Suppressor macrophage treated with lipopolysaccharide for 4 hours (primary cell): ENCODE measurements around the gene ARG2.
A peak's percentile ranks its signal among the peaks of the same experiment; 100 is the strongest.

Experiments used
- DNase-seq: peaks from one replicate; pipeline ENCODE4 v3.0.0-alpha.2; 2020

ARG2 gene

DNA sequence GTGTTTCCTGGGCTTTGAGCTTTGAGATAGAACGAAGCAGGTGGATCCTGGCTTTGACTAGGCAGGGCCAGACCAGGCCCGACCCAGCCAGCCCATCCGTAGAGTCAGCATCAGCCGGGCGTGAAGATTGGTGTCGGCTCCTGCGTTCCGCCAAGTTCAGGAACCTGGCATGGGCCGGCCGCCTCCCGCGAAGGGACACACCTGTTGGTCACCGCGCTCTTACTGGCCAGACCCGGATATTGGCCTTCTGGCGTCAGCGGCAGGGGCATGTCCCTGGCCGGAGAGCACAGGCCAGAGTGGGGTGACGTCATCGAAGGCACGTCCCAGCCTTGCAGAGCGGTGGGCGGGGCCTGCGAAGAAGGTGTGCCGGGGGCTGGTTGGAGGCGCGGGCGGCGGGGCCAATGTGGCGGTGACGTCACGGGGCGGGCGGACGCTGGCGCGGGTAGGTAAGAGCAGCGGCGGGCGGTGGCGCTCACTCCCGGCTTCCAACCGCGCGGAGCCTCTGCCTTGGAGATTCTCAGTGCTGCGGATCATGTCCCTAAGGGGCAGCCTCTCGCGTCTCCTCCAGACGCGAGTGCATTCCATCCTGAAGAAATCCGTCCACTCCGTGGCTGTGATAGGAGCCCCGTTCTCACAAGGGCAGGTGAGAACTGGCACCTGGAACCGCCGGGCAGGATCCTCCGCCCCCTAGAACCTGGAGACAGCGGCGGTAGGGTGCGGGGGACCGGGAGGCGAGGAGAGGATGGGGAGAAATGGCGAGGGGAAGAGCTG lies at the start of gene ARG2:
TSS of gene ARG2 (plus strand) at position 475 of the 771 bp plus-strand sequence. CDS start at position 533, 58 bp downstream.
- DNase-seq, result peak; percentile 95

DNA sequence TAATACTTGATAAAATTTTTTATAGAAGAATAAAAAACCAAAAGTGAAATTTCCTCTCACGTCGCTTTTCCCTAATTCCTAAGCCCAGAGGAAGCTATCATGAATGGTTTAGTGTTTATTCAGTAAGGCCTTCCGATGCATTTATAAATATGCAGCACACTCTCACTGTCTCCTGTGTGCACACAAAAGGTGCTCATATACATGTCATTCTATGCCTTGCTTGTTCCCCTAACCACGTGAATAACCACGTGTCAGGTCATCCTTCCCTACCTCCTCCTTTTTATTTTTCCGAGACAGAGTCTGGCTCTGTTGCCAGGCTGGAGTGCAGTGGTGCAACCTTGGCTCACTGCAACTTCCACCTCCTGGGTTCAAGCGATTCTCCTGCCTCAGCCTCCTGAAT lies 49.3 kb upstream of the ARG2 start:
- no peak for DNase-seq

DNA sequence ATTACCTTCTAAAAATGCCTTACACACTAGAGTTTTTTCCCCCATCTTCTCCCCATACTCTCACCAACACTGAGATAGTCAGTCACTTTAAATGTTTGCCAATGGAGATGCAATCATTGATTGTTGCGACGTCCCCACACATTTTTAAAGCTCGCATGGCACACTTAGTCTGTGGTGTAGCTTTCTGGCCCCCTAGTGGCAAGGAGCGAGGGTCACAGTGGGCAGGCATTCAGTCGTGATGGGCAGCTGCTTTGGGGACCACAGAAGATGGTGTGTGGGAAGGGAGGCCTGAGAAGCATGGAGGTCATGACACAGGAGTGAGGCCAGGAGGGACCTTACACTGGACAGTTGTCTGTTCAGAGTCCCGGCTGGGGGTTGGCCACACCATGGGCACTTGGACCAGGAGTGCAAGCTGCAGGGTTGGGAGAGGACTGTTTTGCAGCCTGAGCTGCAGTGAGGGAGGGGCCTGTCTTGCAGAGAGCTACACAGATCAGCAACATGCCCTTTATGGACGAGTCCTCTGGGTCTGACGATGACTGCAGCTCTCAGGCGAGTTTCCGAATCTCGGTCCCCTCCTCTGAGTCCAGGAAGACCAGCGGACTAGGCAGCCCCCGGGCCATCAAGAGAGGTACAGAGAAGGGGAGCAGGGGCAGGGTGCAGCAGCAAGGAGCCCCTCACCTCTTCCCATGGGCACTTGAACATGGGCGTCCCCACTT lies 48.3 kb upstream of the ARG2 start:
- DNase-seq, result peak; percentile 80

DNA sequence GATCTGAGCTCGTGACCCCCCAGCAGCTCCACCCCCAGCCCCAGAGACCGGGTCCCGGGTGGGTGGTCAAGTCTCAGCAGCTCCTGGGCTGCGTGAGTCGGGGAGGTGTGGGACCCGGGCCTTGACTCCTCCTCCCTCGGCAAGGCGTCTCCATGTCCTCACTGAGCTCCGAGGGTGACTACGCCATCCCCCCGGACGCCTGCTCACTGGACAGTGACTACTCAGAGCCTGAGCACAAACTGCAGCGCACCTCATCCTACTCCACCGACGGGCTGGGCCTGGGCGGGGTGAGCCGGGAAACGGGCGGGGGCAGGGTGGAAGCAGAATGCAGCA lies 47.8 kb upstream of the ARG2 start:
- no peak for DNase-seq

DNA sequence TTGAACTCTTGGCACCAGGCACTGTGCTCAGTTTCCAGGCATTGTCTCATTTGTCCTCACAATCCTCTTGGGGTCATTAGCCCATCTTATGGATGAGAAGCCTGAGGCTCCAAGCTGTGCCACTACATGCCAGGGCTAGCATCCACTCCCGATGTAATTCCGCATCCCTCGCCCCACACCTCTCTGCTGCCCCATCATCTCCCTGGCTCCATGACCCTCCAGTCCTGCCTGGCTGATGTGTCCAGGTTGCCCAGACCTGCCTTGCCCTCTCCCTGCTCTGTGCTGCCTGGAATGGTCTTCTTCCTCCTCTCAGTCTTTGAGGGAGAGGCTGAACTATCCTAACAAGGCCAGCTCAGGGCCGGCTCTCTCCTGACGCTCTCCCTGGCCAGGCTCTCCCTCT lies 47.1 kb upstream of the ARG2 start:
- DNase-seq, result no peak

DNA sequence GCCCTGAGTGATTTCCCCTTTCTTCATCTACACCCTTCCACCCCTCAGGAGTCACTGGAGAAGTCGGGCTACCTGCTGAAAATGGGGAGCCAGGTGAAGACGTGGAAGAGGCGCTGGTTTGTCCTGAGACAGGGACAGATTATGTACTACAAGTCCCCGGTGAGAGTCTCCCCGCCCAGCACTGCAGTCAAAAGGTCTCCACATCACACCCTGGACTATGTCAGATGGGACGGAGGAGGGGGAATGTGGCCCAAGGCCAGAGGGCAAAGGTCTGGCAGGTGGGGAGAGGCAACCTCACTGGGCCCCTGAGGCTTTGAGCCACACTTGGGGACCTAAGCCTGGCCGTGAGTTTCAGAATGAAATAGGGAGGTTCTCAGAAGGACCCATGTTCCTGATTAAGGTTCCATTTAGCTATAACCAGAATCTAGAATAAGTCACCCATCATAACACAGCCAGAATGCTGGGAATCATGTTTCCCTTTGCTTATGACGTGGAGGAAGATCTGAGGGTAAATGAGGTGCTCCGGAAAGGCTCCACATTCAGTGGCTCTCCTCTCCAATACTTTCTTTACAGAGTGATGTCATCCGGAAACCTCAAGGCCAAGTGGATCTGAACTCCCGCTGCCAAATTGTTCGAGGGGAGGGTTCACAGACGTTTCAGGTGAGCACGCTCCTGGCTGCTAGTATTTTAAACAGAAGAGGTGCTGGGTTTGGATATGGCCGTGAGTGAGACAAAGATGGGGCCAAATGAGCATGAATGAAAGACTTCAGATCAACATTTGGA lies 46.3 kb upstream of the ARG2 start:
- no peak for DNase-seq

DNA sequence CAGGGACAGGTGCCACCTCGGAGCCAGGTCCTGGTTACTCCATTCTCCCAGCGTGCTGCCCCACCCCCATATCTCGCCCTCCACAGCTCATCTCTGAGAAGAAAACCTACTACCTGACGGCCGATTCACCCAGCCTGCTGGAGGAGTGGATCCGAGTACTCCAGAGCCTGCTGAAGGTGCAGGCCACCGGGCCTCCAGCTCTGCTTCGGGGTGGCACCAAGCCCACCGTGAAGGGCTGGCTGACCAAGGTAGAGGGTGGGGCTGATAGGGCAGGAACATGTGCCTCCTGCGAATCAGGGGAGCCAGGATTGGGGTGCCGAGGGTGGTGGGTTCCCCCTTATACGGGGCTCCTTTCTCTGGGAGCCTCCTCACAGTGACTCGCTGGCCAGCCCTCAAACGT lies 45.6 kb upstream of the ARG2 start:
- DNase-seq, result no peak

DNA sequence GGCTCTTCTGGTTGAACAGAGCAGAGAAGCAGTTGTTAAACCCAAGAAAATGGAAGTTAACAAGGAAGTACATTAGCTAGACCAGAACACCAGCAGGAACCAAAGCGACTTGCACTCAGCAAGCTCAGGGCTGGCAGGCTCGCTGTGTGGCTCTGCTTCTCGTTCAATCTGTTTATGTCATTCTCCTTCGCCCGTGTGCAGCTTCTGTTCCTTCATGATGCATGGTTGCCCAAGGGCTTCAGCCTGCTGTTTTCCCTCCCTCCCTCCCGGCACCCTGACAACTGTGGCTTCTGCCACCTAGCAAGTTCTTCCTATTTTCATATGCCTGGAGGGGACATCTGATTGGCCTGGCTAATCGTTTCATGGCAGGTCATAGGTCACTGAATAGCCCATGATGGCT lies 44.9 kb upstream of the ARG2 start:
- no peak for DNase-seq

DNA sequence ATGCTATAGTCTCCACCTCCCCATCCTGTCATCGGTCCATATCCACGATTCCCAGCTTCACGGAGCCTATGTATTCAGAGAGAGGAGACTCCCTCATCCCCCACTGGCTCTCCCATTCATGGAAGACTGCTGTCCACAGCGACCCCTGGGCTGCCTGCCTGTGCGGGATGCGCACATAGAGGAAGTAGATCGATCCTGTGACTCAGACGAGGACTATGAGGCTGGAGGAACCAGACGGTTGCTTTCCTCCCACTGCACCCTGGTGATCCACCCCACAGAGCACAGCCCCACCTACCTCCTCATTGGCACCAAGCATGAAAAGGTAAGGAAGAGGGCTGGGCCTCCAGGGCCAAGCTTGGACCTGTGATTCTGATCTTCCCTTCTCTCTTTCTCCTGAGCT lies 44.0 kb upstream of the ARG2 start:
- DNase-seq, result peak; percentile 61

DNA sequence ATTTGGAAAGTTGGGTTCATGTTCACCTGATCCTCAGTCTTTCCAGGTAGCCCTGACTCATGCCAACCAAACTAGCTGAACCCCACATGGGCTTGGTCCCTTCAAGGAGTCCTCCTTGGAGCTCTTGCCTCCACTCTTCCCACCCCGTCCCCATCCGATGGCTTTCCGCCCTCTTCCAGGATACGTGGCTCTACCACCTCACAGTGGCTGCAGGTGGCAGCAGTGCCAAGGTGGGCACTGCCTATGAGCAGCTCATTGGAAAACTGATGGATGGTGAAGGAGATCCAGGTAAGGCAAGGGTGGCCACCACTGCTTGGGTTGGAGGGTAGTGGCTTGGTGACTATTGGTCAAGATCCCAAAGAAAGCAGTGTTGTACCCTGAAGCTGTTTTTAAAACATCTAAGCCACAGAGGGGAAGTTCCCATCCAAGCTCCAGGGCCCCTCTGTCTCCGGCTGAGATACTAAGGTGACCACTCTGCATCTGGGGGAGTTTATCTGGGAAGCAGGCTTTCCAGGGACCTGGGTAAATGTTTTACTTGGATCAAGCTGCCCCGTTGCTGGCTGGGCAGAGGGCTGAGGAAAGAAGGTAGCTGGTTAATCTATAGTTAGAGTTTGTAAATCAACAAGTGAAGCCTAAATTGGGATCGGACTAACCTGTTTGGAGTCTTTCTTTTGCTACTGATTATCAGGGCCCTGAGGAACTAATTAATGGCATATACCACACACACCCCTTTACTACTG lies 43.3 kb upstream of the ARG2 start:
- DNase-seq, result no peak

DNA sequence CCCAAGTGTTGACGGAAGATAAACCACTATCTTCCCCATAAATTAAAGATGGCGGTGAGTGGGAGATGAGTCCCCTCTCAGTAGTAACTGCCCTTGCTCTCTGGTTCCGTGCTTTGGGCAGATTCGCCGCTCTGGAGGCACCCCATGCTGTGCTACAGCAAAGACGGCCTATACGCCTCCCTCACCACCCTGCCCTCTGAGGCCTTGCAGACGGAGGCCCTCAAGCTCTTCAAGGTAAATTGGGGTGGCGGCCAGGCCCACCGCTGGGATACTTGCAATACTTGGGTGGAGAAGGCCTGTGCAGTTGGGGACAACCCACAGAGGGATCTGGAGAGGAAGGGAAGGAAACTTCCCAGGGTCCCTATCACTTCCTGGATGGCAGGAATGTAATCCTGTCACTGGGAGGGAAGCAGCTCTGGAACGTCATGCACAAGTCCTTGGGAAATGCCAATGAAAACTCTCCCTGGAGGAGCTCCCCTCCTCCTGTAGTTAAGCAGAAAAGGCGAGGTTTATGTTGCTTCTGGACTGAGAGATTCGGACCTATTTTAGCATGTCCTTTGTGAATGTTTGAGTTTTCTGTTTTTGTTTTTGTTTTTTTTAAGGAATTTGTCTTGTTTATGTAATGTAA lies 42.4 kb upstream of the ARG2 start:
- DNase-seq, result no peak

DNA sequence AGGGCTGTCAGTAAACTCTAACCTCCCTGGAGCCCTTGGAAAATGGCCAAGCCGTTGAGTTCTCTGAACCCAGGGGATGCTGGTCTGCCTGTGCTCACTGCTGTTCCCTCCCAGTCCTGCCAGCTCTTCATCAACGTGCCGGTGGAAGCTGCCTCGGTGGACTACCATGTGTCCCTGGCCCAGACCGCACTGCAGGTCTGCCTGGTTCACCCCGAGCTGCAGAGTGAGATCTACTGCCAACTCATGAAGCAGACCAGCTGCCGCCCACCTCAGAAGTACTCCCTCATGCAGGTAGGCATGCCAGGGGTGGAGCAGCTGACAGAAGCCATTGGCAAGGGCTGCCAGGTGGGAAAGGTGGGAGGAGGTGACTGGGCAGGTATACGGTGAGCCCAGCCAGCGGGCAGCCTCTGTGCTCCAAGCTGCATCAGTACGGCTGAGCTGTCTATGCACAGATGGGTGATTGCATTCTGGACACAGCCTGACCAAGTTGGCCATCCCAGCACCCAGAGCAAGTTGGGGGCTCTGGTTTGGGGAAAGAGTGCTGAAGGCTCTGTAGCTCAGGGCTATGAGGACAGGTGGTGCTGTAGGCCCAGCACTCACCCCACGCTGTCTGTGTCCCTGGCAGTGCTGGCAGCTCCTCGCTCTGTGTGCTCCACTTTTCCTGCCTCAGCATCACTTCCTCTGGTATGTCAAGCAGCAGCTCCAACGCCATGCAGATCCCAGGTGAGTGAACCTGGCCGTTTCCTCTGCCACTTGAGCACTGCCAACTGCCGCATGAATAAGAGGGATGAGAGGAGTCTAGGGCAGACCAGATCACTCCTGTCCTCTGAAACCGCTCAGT lies 41.6 kb upstream of the ARG2 start:
- DNase-seq, result no peak

DNA sequence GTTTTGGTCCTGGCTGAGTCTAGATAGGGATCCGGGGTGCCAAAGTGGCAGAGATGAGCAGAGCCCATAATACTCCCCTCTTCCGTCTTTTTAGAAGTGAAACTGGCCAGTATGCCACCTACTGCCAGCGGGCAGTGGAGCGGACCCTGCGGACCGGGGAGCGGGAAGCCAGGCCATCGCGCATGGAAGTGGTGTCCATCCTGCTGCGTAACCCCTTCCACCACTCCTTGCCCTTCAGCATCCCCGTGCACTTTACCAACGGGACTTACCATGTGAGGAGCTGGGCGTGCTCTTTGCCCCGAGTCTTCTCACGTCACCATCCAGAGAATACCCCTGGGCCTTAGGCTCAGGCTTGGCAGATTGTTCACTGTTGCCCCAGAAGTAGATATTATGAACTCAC lies 40.7 kb upstream of the ARG2 start:
- DNase-seq, result no peak

DNA sequence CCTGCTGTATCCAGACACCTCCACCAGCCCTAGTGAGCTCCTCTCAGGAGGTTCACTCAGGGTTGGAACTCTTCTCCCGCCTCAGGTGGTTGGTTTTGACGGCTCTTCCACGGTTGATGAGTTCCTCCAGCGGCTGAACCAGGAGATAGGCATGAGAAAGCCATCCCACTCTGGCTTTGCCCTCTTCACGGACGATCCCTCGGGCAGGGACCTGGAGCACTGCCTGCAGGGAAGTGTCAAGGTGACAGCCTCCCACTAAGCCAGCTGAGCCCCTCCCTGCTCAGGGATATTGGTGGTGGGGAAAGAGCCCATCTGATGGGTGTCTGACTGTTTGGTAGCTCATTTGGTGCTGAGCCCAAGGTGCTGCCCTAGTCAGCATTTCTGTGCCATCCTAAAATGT lies 40.1 kb upstream of the ARG2 start:
- DNase-seq, result no peak

DNA sequence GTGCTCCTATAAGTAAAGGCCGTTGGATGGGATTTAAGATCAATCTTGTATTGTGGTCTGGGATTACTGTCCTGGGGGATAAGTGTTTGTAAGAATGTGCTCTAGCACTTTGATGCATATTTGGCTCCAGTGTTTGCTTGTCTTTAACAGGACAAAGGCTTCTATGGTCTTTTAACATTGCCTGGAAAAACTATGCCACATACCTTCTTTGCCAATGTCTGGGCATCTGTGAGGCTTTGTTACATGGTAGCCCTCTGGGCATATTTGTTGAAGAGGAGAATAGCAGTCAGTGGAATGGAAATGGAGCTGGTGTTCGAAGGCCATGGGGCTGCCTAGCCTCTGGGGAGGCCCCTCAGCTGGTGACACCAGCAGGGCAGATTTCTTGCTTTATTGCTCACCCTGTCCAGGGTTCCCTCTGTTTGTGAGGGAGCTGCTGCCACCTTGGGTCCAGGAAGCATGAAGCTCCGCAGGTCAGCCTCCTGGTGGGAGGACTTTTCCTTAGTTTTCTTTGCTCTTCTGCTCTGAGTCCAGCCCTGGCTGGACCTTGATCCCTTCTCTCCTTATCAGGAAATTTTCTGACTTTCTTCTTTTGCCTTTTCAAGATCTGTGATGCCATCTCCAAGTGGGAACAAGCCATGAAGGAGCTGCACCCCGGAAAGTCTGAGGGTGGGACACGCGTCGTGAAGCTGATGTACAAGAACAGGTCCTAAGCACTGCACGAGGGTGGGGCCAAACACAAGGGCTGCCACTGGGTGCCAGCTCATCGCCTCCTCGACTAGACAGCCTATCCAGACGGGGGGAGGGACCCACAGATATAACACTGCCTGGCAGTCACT lies 39.2 kb upstream of the ARG2 start:
- DNase-seq, result no peak

DNA sequence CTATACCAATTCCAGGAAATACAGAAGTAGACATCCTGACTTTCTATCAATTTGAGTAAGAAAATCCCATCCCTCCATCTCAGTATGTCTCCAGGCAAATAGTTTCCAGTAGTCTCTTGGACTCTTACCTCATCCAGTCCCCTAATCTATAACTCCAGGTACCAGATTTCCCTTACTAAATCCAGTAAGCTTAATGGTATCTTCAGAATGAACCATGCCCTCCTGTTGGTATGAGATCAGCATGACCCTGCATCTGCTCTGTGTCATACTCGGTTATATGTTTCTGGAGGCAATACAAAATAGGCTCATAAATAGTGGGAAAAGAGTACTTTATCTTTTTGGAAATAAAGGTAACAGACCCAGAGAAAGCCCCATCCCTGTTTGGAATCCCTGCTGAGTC lies 38.1 kb upstream of the ARG2 start:
- no peak for DNase-seq

DNA sequence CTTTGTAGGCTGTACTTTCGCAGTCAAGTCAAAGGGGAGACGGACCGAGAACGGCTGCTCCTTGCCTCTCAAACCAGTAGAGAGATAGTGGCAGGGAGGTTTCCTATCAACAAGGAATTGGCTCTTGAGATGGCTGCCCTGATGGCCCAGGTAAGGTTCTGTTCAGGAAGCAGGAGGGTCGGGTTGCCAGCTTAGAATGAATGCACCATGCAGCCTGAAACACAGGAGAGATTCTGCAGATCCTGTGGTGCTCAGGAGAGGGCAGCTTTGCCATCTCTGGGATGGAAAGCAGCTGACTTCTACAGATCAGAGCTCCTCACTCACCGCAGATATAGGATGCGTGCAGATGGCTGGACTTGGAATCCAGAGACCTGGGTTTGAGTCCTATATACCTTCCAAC lies 37.7 kb upstream of the ARG2 start:
- no peak for DNase-seq

DNA sequence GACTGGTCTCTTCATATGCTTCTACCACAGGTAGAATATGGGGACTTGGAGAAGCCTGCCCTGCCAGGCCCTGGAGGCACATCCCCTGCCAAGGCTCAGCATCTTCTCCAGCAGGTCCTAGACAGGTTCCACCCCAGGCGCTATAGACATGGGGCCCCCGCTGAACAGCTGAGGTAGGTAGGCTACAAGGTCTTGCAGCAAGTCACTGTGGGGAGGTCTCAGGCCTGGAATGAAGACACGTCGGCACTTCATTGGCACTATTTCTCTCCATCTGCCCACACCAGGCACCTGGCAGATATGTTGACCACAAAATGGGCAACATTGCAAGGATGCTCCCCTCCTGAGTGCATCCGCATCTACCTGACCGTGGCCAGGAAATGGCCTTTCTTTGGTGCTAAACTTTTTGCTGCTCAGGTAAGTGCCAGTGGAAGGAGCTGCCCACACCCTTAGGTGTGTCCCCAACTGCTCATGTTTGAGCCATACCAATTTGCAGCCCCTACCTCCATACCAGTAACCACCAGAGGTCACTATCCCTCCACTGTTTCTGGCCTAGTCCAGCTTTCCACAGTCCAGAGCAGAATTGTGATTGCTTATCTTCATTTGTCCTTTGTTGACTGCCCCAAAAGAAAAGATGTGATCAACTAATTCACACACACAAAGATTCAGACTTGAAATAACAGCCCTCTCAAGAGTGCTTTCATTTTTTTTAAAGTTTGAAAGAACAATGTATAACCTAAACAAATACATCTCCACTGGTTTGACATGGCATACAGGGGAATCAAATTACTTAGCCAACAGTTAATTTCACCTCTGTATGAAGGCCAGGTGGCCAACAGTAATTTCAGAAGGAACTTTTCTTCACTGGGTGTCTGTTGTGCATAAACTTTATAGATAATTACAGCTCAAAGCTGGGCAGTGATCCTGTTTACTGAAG lies 35.7 kb upstream of the ARG2 start:
- peak; percentile 66 for DNase-seq

DNA sequence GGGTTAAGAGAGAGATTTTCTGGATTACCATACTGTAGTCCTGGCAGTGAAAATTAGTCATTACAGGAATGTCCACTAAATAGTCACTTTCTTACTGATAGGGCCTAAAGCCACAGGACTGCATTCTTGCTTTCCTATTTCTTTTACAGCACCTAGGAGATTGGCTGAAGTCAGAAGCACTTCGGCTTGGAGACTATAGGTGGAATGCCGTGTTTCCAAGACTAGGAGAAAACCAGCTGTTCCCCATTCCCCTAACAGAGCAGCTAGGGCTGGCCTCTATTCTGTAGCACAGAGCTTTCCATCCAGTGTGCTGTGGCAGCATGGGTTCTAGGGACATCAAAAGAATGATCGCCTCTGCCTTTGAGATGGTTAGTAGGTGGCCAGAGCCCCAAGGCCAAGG lies 34.7 kb upstream of the ARG2 start:
- DNase-seq, result no peak

DNA sequence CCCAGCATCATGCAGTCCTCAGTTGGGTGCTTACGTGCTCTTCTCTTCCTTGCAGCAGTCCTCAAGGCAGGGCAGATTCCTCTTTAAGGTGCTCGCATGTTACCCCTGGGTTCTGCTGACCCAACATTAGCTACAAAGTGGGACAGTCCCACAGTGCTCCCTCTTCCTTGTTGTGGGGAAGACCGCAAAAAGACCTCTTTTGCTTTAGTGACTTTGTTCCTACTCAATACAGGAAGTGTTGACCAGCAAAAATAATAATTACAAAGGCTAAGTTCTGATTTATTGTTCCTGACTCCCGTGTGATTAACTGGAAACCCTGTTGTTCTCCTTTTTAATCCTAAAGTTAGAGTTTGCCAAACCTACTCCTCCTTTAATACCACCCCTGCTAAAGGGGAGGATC lies 33.4 kb upstream of the ARG2 start:
- peak; percentile 32 for DNase-seq
